ENCODE measurements around the gene ATP11A.

GRCh38 chr13:112715210-112715609 is 25.4 kb downstream of the ATP11A start:
- TF ChIP-seq CTCF (IDR thresholded peaks at IDR 0.05 in 8 of 11, conservative IDR thresholded peaks at IDR 0.05 in 3 of 11), result no peak
- no peak for TF ChIP-seq POLR2A (IDR thresholded peaks at IDR 0.05)
